Subcutaneous abdominal adipose tissue (tissue), 5 donors: ENCODE data around the gene C1orf56.

Experiments
- H3K27ac ChIP-seq: one replicate; pipeline ENCODE4 v1.7.0; 2013; ENCODE audit warnings: low read depth, mild to moderate bottlenecking, inconsistent platforms, low read length, moderate library complexity
- H3K27me3 ChIP-seq, 5 donors: one replicate each; pipeline ENCODE4 v1.7.0; 2013; ENCODE audit warnings: low read length in 5 of 5, inconsistent platforms in 1 of 5; ENCODE audit not compliant: control insufficient read depth in 5 of 5, insufficient read depth in 4 of 5
- H3K36me3 ChIP-seq, 5 donors: one replicate each; pipeline ENCODE4 v1.7.0; 2013; ENCODE audit warnings: low read length in 5 of 5; ENCODE audit not compliant: control insufficient read depth in 5 of 5, insufficient read depth in 5 of 5
- H3K4me1 ChIP-seq, 5 donors: one replicate each; pipeline ENCODE4 v1.7.0; 2013; ENCODE audit warnings: low read length in 5 of 5, mild to moderate bottlenecking in 3 of 5, moderate library complexity in 1 of 5; ENCODE audit not compliant: control insufficient read depth in 5 of 5, insufficient read depth in 5 of 5
- H3K4me3 ChIP-seq, 5 donors: one replicate each; pipeline ENCODE4 v1.7.0; 2013; ENCODE audit warnings: low read length in 5 of 5, low read depth in 1 of 5
- H3K9ac ChIP-seq, 5 donors: one replicate each; pipeline ENCODE4 v1.7.0; 2013; ENCODE audit warnings: low read length in 5 of 5, mild to moderate bottlenecking in 4 of 5, moderate library complexity in 3 of 5
- H3K9me3 ChIP-seq, 5 donors: one replicate each; pipeline ENCODE4 v1.7.0; 2013; ENCODE audit warnings: low read length in 5 of 5; ENCODE audit not compliant: control insufficient read depth in 5 of 5
- donor health status: healthy.
- donor health status: healthy.
- donor health status: healthy.
- donor health status: healthy.
- donor health status: healthy.

Gene C1orf56, protein sequence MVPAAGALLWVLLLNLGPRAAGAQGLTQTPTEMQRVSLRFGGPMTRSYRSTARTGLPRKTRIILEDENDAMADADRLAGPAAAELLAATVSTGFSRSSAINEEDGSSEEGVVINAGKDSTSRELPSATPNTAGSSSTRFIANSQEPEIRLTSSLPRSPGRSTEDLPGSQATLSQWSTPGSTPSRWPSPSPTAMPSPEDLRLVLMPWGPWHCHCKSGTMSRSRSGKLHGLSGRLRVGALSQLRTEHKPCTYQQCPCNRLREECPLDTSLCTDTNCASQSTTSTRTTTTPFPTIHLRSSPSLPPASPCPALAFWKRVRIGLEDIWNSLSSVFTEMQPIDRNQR

DNA sequence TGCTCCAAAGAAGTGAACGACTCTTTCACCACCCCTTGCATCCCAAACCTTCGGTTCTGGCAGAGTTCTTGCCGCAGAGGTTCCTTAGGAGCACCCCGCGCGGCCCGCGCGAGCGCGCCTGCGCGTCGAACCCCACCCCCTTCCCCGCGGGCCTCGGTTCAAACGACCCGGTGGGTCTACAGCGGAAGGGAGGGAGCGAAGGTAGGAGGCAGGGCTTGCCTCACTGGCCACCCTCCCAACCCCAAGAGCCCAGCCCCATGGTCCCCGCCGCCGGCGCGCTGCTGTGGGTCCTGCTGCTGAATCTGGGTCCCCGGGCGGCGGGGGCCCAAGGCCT is at the start of gene C1orf56:
TSS of gene C1orf56 (plus strand) at position 161 of the 334 bp plus-strand sequence. CDS start at position 258, 97 bp downstream.
- no peaks in the 10 kb centered on the region for H3K9me3 ChIP-seq
- H3K9ac ChIP-seq, result peak within 1 kb of the TSS; percentile 66 to 92 (median 86)
- H3K4me3 ChIP-seq, result peak within 1 kb of the TSS; percentile 79 to 91 (median 82)
- H3K27me3 ChIP-seq, result no peaks in the 10 kb centered on the region
- peak within 1 kb of the TSS; percentile 50 for H3K27ac ChIP-seq
- H3K4me1 ChIP-seq, result peaks cover 2 to 22% (median 15%) of the 10 kb centered on the region in 5 donors
- H3K36me3 ChIP-seq, result peaks cover 7 to 15% (median 12%) of the 10 kb centered on the region in 5 donors

DNA sequence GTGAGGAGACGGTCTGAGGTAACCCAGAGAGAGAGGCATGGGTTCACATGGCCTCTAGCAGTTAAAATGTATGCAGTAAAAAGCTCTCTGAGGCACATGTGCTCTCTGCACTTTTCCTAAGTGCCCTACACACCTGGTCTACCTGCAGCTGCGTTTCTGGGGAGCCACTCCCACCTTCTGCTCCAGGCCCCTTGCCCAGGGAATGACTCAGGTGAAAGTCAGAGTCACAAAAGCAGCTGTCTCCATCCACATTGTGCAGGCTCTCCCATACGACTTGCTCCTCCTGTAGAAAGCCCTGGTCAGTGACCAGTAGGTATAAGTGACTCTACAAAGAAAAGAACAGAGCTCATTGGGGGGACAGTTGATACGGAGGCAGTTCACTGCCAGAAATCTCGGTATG is 49.6 kb upstream of the C1orf56 start:
- Histone ChIP-seq H3K4me3 (no peak overlapping the region), H3K36me3 (peaks cover 0 to 57% (median 42%) of the 10 kb centered on the region in 5 donors), H3K9me3 (no peaks in the 10 kb centered on the region), H3K4me1 (peaks cover 5 to 21% (median 13%) of the 10 kb centered on the region in 5 donors), H3K9ac (no peak overlapping the region), H3K27me3 (no peaks in the 10 kb centered on the region), H3K27ac (no peak overlapping the region)

DNA sequence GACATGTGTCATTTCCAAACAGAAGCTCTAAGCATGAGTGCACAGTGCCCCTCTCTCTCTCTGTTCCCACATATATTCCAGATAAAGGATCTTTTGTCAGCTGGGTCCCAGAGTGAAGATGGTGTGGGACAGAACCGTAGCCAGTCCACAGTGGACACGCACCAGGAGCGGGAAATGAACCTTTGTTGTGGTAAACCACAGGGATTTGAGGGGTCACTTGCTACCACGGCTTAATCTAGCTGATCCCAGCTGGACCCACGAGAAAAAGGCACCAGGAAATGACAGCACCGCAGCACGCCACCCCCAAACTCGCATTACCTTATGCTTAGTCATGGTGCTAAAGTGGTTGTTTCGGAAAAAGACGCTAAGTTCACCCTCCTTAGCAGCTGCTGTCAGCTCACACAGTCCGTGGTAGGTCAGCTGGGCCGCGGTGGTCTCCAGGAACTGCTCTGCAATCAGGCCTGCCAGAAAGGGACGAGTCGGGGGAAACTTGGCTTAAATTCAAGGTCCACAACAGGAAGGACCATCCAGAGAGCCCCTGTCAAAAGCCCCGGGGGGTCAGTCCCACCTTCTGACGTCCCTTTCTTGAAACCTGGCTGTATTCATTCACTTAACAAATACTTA is 48.4 kb upstream of the C1orf56 start:
- Histone ChIP-seq H3K9me3 (no peaks in the 10 kb centered on the region), H3K4me3 (no peak overlapping the region), H3K27me3 (no peaks in the 10 kb centered on the region), H3K36me3 (peaks cover 0 to 57% (median 42%) of the 10 kb centered on the region in 5 donors), H3K4me1 (peaks cover 5 to 32% (median 24%) of the 10 kb centered on the region in 5 donors), H3K9ac (no peak overlapping the region), H3K27ac (no peak overlapping the region)

DNA sequence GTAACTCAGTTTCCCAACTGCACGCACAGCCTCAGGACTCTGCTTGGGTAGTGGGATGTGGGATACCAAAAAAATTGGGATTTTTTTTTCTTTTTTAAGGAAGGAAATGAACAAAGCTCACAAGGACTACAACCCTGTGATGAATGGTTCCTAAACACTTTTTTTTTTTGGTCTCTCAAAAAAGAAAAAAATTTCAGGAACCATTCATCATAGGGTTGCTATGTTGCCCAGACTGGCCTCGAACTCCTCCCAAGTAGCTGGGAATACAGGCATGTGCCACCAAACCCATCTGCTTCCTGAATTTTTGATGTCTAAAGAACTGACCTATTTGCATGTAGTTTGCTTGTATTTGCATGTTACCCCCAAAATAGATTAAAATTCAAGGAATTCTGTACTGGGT is 47.6 kb upstream of the C1orf56 start:
- Histone ChIP-seq H3K27me3 (no peaks in the 10 kb centered on the region), H3K4me3 (no peak overlapping the region), H3K36me3 (peaks cover 0 to 57% (median 42%) of the 10 kb centered on the region in 5 donors), H3K27ac (no peak overlapping the region), H3K4me1 (peaks cover 5 to 39% (median 31%) of the 10 kb centered on the region in 5 donors), H3K9me3 (no peaks in the 10 kb centered on the region), H3K9ac (no peak overlapping the region)

DNA sequence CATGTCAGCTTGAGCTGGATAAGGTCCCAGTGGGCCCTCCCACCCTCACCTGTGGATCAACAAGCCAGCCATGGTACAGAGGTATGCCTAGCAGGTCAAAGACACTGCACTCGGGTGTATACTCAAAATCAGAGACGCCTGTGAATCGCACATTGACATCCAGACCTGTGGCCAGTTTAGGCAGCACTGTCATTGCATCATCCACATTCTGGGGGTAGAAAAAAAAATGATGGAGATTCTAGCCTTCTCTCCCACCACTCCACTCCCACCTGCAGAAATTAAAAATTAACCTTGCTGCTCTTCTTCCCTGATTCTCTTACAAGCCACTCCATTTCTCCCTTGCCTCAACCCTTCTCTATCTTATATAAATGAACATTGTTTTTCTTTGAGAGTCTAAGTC is 47.1 kb upstream of the C1orf56 start:
- peaks cover 5 to 42% (median 34%) of the 10 kb centered on the region in 5 donors for H3K4me1 ChIP-seq
- no peak overlapping the region for H3K9ac ChIP-seq
- no peaks in the 10 kb centered on the region for H3K9me3 ChIP-seq
- no peak overlapping the region for H3K4me3 ChIP-seq
- no peaks in the 10 kb centered on the region for H3K27me3 ChIP-seq
- no peak overlapping the region for H3K27ac ChIP-seq
- H3K36me3 ChIP-seq, result peaks cover 0 to 57% (median 42%) of the 10 kb centered on the region in 5 donors

DNA sequence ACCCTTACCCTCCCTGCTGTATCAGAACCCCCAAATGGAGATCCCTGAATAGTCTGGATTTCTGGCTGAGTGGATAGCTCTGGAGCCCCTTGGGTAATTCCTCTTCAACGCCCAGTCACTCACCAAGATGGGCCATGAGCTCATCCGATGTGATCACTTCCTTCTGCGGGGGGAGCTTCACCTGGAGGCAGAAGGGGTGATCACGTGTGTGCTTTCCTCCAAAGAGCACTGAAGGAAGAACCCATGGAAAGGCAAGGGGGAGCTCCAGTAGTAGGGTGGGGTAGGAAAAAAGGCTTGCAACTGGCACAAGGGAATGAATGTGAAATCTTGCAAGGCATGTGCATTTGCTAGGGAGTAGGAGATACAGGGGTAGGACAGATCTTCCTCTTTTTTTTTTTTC is 45.9 kb upstream of the C1orf56 start:
- Histone ChIP-seq H3K27me3 (no peaks in the 10 kb centered on the region), H3K4me3 (no peak overlapping the region), H3K36me3 (peaks cover 0 to 57% (median 42%) of the 10 kb centered on the region in 5 donors), H3K9ac (peak overlapping the region in 2 of 5 donors; percentile 6 to 25), H3K27ac (no peak overlapping the region), H3K4me1 (peaks cover 0 to 49% (median 40%) of the 10 kb centered on the region in 5 donors), H3K9me3 (no peaks in the 10 kb centered on the region)

DNA sequence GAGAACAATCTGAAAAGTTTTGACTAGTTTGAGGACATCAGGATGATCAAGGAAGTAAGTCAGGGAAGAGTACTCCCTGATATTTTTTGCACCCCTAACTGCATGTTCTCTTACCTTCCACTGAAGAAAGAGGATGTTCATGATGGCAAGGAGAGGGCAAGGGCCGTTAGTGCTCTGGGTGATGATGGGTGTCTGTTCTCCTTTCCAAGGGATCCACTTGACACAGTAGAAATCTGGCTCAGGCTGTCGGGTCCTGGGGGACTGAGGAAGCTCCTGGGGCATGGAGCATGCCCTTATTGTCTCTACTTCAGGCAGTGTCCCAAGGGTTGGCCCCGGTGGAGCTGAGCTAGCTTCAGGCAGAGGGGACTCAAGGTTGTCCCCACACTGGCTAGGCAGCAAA is 45.5 kb upstream of the C1orf56 start:
- Histone ChIP-seq H3K4me3 (no peak overlapping the region), H3K27me3 (no peaks in the 10 kb centered on the region), H3K36me3 (peaks cover 0 to 53% (median 39%) of the 10 kb centered on the region in 5 donors), H3K9ac (peak overlapping the region in 1 of 5 donors; percentile 31), H3K27ac (no peak overlapping the region), H3K4me1 (peaks cover 0 to 51% (median 43%) of the 10 kb centered on the region in 5 donors), H3K9me3 (no peaks in the 10 kb centered on the region)

DNA sequence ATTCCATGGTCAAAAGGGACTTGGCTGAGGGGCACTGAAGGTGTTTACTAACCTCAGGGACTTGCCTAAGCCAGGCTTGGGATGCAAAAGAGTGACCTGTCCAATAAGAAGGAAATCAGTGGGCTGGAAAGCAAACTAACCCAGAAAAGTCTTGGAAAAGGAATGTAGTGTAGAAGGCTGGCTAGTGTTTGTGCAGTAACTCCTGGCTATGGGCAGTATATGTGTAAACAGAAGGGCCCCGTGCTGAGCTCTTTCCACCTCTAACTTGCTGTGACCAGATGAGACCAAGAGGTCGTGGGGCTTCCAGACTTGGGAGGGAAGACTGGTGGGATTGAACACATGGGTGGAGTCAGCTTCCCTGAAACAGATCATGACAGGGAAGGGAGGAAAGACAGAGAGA is 44.9 kb upstream of the C1orf56 start:
- no peaks in the 10 kb centered on the region for H3K9me3 ChIP-seq
- H3K27ac ChIP-seq, result no peak overlapping the region
- no peak overlapping the region for H3K4me3 ChIP-seq
- H3K27me3 ChIP-seq, result no peaks in the 10 kb centered on the region
- H3K9ac ChIP-seq, result peak overlapping the region in 2 of 5 donors; percentile 31
- peaks cover 0 to 47% (median 33%) of the 10 kb centered on the region in 5 donors for H3K36me3 ChIP-seq
- H3K4me1 ChIP-seq, result peaks cover 1 to 57% (median 49%) of the 10 kb centered on the region in 5 donors

DNA sequence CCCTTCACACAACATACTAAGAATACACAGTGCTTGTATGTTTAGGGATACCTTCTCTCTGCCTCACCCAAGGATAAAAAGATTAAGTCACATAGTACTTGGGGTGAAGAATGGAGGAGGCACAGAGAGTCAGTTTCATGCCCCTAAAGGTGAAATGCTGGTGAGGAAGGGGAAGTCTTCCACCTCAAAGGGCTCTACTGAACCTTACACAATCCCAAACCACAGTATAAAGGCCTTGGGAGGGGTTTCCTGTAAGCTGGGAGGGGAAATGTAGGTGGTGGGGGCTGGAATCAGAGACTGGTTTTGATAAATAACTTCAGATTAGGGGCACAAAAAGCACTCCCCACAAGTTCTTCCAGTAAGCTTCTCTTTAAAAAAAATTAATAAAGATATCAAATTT is 44.4 kb upstream of the C1orf56 start:
- Histone ChIP-seq H3K27ac (no peak overlapping the region), H3K9ac (peak overlapping the region in 3 of 5 donors; percentile 31 to 49 (median 38)), H3K27me3 (no peaks in the 10 kb centered on the region), H3K9me3 (no peaks in the 10 kb centered on the region), H3K4me1 (peaks cover 6 to 61% (median 53%) of the 10 kb centered on the region in 5 donors), H3K4me3 (peak overlapping the region in 2 of 5 donors; percentile 4 to 19), H3K36me3 (peaks cover 0 to 42% (median 28%) of the 10 kb centered on the region in 5 donors)

DNA sequence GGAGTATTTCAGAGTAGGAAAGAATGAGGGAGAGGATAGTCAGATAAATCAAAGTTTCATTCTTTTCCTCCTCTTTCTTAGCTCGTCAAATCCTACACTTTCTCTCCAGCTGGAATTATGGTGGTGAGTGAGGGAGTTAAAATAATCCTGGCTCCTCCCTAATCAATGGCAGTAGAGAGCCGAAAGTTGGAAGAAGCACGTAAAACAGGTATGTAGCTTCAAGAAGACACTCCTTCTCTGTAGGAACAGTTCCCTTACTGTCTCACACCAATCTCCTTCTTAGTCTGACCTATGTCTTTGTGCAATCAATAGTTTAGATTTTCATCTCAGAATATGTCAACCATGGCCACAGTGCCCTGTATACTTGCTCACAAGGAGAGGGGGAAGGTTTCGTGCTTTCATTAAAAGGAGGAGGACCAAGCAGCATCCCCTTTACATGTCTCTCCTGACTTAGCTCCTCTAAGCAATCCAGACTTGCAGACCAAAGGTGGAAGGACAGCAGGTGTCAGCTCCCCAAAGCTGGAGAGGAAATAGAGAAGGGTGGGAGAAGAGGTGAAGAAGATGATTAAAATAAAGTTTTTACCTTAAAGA is 41.7 kb upstream of the C1orf56 start:
- Histone ChIP-seq H3K4me1 (peaks cover 7 to 78% (median 64%) of the 10 kb centered on the region in 5 donors), H3K36me3 (peaks cover 0 to 19% (median 13%) of the 10 kb centered on the region in 5 donors), H3K4me3 (peak overlapping the region; percentile 79 to 97 (median 88)), H3K27me3 (no peaks in the 10 kb centered on the region), H3K27ac (peak overlapping the region; percentile 95), H3K9me3 (no peaks in the 10 kb centered on the region), H3K9ac (peak overlapping the region; percentile 82 to 96 (median 93))
